Tibial artery (tissue), 4 donors: ENCODE results near the gene INPP5A.

ENCODE experiments used
- DNase-seq, 2 donors: peaks; one replicate each; pipeline ENCODE4 v3.0.0-alpha.2; 2019
- H3K27ac ChIP-seq, 2 donors: fragments of 200-600 bp; sonication (generic) in 1 of 2; 1 replicate in 1 of 2; 2 replicates in 1 of 2; pipeline ENCODE4 v1.5.1; 2018 to 2019; ENCODE audit warnings: mild to moderate bottlenecking in 1 of 2
- H3K27me3 ChIP-seq, 2 donors: fragments of 200-600 bp; sonication (generic) in 1 of 2; one replicate each; pipeline versions ENCODE4 v1.5.1 to v1.6.0; 2016 to 2019
- H3K36me3 ChIP-seq, 3 donors: fragments of 200-600 bp; sonication (generic) in 2 of 3; one replicate each; pipeline ENCODE4 v1.5.1; 2016 to 2019; ENCODE audit warnings: mild to moderate bottlenecking in 2 of 3
- H3K4me1 ChIP-seq, 4 donors: fragments of 200-600 bp; sonication (generic) in 2 of 4; 1 replicate in 3 of 4; 2 replicates in 1 of 4; pipeline ENCODE4 v1.5.1; 2016 to 2019
- H3K4me3 ChIP-seq, 2 donors: fragments of 200-600 bp; sonication (generic) in 1 of 2; 1 replicate in 1 of 2; 2 replicates in 1 of 2; pipeline ENCODE4 v1.5.1; 2018 to 2019; ENCODE audit warnings: mild to moderate bottlenecking in 2 of 2
- H3K9me3 ChIP-seq, 3 donors: fragments of 200-600 bp; sonication (generic) in 1 of 3; one replicate each; pipeline ENCODE4 v1.5.1; 2016 to 2019
- CTCF ChIP-seq, 2 experiments: fragments of 200-600 bp in 1 of 2; fragments of 450-650 bp in 1 of 2; IDR thresholded peaks; one replicate each; pipeline ENCODE4 v1.5.1; 2017 to 2019; ENCODE audit warnings: antibody characterized with exemption in 2 of 2, mild to moderate bottlenecking in 1 of 2, moderate library complexity in 1 of 2
- intact Hi-C: fragments of 100-400 bp; cut with DNase I; formaldehyde crosslinking; loops from one replicate; pipeline ENCODE4 v1.15.0; 2023; ENCODE audit warnings: low total_unique reads

Gene INPP5A

GRCh38 chr10:132787495-132788179 is 250.1 kb downstream of the INPP5A start:
- no peak overlapping the region for H3K4me3 ChIP-seq
- intact Hi-C loops, result no loop called here
- DNase-seq, result no peak

GRCh38 chr10:132788180-132788830 is 250.7 kb downstream of the INPP5A start:
- peaks cover 4 to 7% (median 4%) of the 10 kb centered on the region in 3 donors for H3K36me3 ChIP-seq
- DNase-seq, result no peak
- intact Hi-C loops, result no loop called here
- H3K9me3 ChIP-seq, result peaks cover 0 to 14% (median 13%) of the 10 kb centered on the region in 3 donors
- no peak overlapping the region for H3K27ac ChIP-seq
- no peak overlapping the region for H3K4me3 ChIP-seq
- TF ChIP-seq CTCF (IDR thresholded peaks at IDR 0.05), result no peak
- H3K4me1 ChIP-seq, result peaks cover 0 to 39% (median 32%) of the 10 kb centered on the region in 4 donors
- H3K27me3 ChIP-seq, result peaks cover 0 to 88% of the 10 kb centered on the region in 2 donors

More at GRCh38 chr10:132787495-132788179, 250.1 kb downstream of the INPP5A start:
- TF ChIP-seq CTCF (IDR thresholded peaks at IDR 0.05), result no peak
- H3K27me3 ChIP-seq, result peaks cover 0 to 81% of the 10 kb centered on the region in 2 donors
- no peak overlapping the region for H3K27ac ChIP-seq
- H3K4me1 ChIP-seq, result peaks cover 0 to 39% (median 32%) of the 10 kb centered on the region in 4 donors
- H3K9me3 ChIP-seq, result peaks cover 0 to 14% (median 14%) of the 10 kb centered on the region in 3 donors
- peaks cover 10 to 14% (median 11%) of the 10 kb centered on the region in 3 donors for H3K36me3 ChIP-seq

- TF ChIP-seq CTCF (IDR thresholded peaks at IDR 0.05), result no peak
- peaks cover 0 to 2% (median 0%) of the 10 kb centered on the region in 3 donors for H3K36me3 ChIP-seq
- no peak for DNase-seq
- no peak overlapping the region for H3K27ac ChIP-seq
- no peak overlapping the region for H3K4me3 ChIP-seq
- peaks cover 0 to 88% of the 10 kb centered on the region in 2 donors for H3K27me3 ChIP-seq
- peaks cover 0 to 10% (median 7%) of the 10 kb centered on the region in 3 donors for H3K9me3 ChIP-seq
- H3K4me1 ChIP-seq, result peaks cover 0 to 39% (median 32%) of the 10 kb centered on the region in 4 donors
- intact Hi-C loops, result no loop called here
These were observed 251.2 kb downstream of the INPP5A start for GRCh38 chr10:132788831-132789219.

GRCh38 chr10:132789659-132790148 is 252.1 kb downstream of the INPP5A start:
- TF ChIP-seq CTCF (IDR thresholded peaks at IDR 0.05), result no peak
- H3K9me3 ChIP-seq, result peaks cover 0 to 2% (median 0%) of the 10 kb centered on the region in 3 donors
- no peaks in the 10 kb centered on the region for H3K36me3 ChIP-seq
- peaks cover 0 to 88% of the 10 kb centered on the region in 2 donors for H3K27me3 ChIP-seq
- intact Hi-C loops, result no loop called here
- no peak for DNase-seq
- H3K4me1 ChIP-seq, result peaks cover 0 to 35% (median 30%) of the 10 kb centered on the region in 4 donors
- no peak overlapping the region for H3K27ac ChIP-seq
- H3K4me3 ChIP-seq, result no peak overlapping the region

- H3K27ac ChIP-seq, result no peak overlapping the region
- H3K36me3 ChIP-seq, result no peaks in the 10 kb centered on the region
- H3K4me1 ChIP-seq, result peaks cover 0 to 27% (median 23%) of the 10 kb centered on the region in 4 donors
- intact Hi-C loops, result no loop called here
- no peak overlapping the region for H3K4me3 ChIP-seq
- no peaks in the 10 kb centered on the region for H3K9me3 ChIP-seq
- no peak for TF ChIP-seq CTCF (IDR thresholded peaks at IDR 0.05)
- DNase-seq, result no peak
- H3K27me3 ChIP-seq, result peaks cover 0 to 84% of the 10 kb centered on the region in 2 donors
These were observed 252.9 kb downstream of the INPP5A start for GRCh38 chr10:132790470-132790869.
